NCI-H510A (cell line): ENCODE results near the gene R3HDM2.
A peak's percentile ranks its signal among the peaks of the same experiment; 100 is the strongest.

ENCODE experiments used
- DNase-seq: peaks from one replicate; lab custom pipeline; 2025; lab: John Stamatoyannopoulos, UW

Gene R3HDM2

DNA sequence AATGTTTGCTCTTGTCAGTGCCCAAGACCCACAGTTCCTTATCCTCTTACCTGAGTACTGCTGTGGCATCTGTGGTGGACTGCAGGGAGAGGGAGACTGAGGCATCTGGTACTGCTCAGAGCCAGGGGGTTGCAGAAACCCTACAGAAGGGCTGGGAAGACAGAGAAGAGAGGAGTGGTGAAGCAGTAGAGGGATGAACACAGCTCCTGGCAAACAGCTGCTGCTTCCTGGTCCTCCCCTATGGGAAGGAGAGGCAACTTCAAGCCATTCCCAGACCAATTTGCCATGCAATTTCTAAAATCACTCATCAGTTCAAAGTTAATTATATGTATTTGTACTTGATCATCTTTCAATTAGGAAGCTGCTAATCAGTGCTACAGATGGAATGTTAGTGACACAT lies 164.2 kb downstream of the R3HDM2 start:
- DNase-seq = no peak

DNA sequence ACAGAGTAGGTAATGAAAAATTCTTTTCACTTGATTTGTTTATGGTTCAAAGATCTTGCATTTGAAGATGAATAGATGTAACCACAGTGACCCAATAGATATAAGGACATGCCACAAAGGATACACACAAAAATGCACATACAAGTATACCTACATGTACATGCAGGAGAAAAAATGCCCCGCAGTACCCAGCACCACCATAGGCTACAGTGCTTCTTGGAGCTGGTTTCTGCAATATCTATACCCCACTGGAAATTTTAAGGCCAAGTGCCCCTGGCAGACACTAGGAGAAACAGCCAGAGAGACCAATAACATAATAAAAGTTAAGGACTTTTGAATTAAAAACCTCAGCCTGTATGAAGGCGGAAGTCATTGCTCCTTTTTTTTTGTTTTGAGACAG lies 167.7 kb downstream of the R3HDM2 start:
- no peak for DNase-seq

DNA sequence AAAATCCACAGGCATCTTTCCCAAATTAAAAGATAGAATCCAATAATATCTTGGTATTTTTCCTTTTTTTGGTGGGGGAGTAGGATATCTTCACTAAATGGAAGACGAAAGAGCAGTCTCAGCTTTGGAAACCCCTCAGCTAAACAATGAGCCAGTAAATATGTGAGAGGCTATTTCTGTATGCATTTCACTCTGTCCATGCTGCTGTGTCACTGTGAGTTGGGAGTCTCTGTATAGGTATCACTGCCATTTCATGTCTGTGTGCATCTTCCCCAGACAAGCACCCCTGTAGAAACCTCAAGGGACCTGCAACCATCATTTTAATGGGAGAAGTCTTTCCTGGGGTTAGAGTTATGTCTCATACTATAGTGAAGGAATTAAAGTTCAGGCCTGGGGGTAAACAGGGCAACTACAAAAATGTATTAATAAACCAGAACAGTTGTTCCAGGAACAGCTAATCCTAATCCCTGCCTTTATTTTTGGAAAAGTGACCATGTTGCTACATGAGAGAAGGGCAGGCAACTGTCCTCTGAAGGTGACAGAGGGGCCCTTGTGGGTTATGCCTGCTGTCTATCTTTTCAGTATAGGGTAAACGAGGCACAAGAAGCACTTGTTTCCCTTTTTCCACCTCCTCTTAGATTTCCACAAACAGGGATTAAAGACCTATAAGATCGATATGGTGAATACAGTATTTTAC lies 168.6 kb downstream of the R3HDM2 start:
- no peak for DNase-seq

DNA sequence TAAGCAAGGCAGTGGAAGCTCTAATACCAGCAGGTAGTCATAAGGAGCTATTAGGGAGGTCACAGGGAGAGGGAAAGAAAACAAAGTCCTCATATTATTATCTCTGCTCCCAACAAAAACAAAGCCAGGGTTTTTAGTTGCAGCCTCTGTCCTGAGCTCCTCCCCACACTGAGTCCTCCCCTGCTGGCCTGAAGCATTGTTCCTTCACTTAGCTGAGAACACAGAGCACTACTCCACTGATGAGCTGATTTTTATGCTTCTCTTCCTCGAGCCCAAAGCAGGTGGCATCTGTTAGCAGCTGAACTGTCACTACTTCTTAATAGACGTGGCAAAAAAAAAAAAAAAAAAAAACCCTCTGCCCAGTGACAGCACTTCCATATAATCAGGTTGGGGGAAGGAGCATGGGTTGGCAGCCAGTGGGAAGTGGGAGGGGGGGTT lies 169.4 kb downstream of the R3HDM2 start:
- no peak for DNase-seq

DNA sequence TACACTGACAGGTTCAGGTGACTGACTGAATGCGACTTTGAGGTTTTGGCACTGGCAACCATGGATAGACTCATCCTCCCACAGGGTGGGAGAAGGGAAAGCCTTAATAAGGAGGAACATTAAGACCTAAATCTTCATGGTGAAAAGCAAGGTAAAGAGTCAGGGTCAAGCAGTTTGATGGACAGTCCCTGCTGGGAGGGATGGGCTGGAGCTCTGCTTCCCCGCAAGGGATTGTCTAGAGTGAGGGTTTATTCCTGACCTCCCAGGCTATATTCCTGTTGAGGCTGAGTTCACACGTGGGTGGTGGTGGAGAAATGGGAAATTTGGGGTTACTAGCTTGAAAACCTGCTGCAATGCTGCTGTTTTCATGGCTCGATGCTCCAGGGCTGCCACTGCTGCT lies 170.5 kb downstream of the R3HDM2 start:
- DNase-seq = no peak

DNA sequence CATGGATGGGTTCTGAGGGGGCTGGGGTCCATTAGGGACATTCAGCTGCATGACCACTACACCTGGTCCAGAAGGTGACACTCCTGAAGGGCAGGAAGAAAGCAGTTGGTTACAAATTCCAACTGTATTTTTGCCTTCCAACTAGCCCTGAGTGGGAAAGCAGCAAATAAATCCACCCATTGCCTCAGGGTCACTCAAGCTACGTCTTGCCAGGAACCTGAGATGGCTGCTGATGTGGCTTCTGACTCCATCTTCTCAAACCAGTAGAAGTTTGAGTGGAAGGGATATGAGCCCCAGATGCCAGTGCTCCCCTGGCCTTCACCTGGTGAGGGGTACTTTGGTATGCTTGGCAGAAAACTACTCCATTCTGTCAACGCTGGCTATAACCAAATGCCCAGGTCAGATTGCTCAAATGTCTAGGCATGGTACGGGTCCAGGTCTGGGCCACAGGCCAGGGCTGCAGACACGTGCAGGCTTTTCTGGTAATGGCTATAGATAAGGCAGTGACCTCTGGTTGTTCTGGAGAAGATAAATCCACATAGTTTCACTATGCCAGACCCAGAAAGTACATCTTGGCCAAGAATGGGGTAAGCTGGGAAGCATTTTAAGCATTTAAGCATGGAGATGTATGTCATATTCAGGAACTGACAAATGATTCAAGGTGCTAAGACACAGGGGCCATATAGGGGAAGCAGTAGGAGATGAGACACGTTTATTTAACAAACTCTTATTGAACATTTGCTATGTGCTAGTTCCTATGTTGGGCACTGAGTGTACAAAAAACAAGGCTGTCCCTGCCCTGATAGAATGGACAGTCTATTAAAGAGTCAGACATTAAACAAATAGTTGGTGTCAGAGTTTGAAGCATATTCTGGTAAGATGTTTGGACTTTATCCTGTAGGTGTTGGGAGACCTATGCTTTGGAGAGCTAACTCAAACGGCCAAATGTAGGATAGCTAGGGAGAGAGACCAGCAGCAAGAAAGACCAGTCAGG lies 171.6 kb downstream of the R3HDM2 start:
- no peak for DNase-seq

DNA sequence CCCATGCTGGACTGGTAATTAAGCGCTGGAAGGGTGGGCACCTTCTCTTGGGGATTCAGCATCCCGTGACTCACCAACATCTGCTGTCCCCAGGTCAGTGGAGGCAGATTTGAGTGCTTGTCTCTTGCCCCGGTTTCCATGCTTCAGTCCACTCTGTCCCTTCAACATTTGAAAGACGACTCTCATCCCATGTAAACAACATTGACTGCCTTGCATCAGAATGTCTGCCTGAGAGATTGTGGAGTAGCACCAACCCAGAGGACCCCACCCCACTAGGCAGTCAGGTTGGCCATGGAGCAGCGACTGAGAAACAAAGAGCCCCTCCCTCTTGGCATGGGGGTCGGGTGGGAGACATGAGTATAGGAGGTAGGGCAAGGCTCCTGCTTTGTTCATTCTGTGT lies 174.9 kb downstream of the R3HDM2 start:
- DNase-seq = no peak

DNA sequence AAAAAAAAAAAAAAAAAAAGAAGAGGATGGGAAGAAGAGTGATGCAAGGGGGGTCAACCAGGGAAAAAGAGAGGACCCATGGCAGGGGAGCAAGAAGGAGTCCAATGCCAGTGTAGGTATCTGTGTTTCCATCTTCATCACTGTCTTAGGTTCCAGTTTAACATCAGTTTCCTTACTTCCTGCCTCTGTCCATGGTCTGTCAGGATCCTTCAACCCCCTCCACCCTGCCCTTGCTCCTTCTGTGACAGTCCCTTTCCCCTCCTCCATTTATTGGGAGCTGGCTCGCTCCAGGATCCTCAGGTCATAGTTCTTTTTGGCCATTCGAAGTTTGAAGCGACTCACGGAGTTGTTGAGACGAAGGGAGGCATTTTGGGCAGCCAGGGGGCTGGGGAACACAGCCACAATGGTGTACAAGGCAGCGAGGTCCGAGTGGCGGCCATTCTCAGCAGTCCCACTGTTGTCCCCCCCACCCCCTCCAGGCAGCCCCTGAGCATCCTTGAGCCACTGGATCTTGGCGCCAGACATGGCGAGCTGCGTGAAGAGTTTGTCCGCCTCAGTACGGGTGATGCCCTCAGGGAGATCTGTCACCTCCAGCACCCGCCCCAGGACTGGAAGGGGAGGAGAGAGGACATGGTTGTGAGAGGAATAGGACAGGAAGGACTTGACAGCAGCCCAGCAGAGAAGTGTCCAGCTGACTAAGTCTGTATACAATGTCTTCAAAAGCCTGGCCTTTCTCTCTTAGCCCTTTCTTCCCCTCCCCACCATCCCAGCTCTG lies 176.2 kb downstream of the R3HDM2 start:
- DNase-seq = no peak

DNA sequence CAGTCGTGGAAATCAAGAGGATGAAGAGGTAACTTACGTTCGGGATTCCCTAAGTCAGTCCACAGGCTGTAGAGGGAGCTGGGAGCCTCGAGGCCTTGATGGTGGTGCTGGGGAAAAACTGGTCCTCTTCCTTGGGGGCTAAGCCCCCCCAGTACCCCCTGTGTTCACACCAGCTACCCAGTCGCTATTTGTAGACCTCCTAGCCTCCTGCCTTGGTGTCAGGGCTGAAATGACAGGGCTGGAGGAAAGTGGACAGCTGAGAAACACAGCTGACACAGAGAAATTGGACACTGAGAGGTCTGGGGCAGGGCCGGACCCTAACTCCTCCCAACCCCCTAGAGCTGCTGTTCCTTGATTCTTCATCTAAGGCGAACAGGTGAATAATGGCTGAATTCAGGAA lies 179.9 kb downstream of the R3HDM2 start, which contains the start of gene STAC3:
Gene STAC3, minus strand, starts transcription at position 232 of the 400 bp plus-strand sequence. CDS start 1,551 bp downstream, outside the sequence.
- DNase-seq = no peak

DNA sequence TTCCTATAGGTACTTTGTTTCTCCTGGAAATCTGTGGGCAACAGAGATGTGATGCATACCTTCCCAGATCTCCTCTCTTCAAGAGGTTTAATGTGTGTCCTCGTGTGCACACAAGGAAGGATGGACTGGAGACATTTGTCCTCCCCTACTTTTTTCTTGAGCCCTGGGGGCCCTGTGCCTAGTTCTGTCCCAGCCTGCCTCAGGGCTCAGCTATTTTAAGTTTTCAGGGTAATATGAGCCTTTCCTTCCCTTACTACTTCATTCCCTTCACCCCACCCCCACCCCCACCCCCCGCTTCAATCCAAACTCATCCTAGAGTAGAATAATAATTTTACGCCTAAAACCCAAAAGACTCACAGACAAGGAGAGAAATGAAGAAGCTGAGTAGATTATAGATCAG lies 180.3 kb downstream of the R3HDM2 start:
- DNase-seq = no peak

DNA sequence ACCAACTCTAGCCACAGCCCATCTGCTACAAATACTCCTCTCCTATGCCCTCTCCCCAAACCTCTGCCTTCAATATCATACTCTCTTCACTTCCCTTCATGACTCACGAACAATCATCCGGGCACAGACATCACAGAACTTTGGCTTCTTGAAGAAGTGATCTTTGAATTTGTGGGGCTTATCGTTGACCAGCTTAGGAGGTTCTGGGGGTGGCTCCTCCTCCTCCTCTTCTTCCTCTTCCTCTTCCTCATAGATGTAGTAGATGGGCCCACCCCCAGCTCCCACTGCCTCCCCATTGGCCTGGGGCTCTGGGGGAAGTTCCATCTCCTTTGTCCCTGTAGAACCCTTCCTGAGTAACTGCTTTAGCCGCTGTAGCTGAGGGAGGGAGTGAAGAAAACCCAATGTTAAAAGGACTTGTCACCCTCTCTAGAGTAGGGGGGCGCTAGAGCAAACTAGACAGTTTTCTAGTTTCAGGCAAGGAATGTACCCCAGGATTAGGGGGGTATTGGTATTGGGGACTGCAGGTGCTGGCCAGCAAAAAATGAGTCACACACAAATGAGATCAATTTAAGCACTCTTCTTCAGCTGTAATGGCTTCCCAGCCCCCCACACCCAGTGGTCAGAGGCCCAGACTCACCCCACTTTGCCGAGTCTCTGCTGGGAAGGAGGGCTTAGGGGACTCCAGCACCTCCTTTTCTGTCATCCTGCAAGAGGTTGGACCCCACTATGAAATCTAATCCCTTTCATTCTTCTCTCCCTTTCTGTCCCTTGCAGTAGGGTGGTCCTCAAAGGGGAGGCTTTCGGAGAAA lies 181.7 kb downstream of the R3HDM2 start:
- no peak for DNase-seq

DNA sequence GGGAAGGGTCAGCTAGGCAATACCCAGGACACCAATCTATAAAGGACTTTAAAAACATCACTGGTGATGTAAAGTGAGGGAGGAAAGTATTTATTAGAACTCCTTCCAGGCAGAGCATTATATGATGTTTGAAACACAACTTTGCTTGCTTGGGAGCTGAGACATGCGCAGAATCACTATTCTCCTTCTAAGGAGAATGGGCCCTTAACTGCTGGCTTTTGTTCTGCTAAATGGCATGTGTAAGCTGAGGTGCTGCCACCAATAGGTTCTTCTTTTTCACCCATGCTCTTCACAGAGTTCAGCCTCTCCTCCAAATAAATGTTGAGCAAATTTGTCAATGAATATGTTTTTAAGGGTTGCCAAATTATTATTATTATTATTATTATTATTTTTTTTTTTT lies 183.8 kb downstream of the R3HDM2 start:
- no peak for DNase-seq

DNA sequence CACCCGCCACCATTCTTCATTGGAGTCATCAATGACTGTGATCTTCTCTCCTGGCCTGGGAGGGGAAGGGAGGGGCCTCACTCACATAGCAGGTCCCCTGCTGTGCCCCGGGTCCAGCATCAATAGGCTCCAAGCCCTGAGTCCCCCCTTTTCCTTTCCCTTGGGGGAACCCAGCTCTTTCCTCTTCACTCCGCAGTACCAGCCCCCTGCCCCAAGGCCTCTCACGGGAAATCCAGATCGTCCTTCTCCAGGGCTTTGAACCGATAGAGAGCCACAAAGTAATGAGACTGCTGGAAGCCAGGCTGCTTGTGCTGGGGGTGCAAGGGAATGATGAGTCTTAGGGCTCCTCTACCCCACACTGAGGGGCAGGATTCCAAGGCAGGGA lies 186.5 kb downstream of the R3HDM2 start:
- DNase-seq = no peak

DNA sequence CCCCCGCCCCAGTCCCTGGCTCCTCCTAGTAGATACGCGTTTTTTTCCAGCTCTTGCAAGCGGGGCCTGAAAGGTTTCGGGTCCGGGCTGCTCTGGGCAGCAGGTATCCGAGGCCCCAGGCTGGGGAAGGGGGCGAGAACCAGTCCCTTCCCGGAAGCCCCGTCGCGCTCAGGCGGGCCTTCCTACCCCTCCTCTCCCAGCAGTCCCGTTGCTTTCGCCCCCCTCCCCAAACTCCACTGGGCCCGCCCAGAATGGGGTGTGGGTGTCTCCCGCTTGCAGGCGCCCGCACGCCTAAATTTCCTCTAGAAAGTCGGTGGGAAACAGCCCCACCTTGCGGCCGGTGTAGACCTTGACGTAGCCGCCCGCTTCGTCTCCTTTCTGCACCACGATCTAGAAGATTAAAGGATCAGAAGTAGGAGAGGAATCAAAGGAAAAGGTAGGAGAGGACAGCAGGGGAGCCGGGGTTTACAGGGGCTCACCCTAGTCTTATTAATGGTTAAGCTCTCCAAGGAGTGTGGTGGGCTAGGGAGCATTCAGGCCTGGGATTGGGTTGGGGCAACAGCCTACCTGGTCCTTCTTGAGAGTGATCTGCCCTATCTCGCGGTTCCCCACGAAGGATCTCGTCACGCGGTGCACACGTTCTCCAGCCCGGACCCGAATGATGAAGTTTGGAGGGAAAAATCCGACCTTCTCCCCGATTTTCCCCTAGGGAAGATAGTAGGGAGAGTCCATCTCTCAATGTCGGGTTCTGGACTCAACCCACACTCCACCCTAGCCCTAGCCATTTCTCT lies 187.1 kb downstream of the R3HDM2 start:
- DNase-seq = peak; percentile 73

DNA sequence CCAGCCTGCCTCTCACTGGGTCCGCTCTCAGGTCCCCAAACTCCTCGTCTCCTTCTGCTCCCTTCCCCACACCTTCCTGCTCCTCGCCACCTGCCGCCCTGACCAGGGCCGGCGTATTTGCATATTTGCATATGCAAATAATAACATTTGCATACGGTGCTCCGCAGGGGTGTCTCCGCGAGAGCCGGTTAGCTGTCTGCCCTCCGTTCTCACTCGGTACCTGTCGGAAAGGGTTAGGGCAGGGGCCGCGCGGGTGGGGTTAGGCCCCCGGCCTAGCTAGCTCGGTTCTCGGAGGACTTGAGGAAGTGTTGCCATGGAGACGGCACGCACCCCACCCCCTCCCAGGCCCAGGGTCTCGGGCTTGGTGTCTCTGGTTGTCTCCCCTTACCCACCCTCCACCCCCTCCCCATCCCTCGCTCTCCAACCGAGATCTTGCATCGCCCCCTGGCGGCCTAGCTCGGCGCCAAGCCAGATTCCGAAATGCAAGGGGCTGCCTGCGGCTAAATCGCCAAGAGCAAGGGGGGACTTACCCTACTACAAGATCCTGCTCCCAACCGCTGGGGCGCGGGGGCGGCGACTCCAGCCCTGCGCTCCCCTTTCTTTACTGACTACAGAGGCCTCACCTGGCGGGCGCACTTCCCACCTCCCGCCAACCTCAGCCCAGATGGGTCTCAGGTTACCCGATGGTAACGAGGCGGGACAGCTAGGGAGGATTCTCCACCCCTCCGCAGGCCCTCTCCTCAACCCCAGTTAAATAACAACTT lies 188.0 kb downstream of the R3HDM2 start:
- DNase-seq = peak; percentile 77

DNA sequence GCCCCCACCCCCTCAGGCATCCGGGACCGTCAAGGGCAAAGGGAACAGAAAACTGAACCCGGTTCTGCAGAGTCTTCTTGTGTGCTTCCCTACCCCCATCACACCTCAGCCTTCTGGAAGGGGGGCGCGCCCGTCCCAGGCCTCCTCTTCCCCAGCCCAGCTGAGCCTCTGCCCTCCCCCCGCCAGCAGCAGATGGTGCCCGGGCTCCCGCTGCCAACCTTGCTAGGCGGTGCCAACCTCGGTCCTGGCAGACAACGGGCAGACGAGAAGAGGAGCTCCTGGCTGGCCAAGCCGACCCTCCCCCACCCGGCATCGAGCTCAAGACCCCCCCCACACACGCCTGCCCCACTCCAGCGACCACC lies 188.5 kb downstream of the R3HDM2 start:
- peak; percentile 62 for DNase-seq

DNA sequence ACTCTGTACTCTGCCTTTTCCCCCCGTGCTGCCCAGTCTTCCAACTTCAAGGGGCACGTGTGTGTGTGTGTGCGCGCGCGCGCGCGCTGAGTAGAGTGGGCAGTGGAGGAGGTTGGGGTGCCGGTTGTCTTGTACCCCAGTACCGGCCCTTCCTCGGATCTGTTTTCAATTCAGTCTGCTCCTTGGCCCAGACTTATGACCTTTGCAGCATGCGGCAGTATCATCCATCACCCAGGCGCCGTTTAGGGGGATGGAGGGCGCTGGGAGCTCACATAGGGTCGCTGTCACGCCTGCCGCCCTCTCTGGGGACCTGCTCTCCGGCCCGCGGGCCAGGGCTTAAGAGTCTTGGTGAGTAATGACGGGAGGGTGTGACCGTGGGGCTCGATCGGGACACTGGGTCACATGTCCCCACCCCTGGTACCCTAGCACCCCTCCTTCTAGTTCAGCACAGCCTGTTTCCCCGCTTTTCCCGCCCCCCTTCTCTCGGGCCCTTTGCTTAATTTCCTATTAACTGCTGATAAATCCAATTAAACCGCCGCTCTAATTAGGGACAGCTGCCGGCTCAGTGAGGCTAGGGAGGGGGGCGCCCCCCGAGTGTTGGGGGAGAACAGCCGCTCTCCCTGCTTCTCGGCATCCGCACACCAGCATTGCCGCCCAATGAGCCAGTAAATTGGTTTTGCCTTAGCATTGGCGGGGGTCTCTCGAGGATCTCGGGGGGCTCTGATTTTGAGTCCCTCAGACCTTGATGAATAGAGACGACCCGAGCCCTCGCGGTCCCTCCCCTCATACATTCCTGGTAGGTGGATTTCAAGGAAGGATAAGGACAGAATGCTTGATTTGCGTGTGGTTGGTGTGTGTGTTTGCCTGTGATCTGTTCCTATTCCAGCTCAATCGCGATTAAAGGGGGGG lies 189.2 kb downstream of the R3HDM2 start:
- no peak for DNase-seq

DNA sequence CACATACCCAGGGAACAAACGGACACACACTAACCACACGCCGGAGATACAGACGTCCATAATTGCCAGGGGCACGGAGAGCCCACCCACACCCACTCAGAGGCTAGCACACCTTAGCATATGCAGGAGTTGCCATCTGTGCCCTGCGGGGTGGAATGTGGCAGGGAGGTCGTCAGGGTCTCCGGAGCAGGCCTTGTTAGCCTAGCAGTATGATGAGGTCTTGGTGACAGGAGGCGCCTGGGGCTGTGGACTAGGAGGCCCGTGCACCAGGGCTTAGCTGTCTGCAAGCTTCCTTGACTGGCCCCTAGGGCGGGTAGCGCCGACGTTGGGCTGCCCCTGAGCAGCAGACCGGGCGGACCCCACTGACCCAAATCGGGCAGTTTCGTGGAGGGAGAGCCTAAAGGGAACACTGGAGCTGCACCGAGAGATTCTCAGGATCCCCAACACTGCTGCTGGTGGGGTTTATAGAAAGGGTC lies 189.9 kb downstream of the R3HDM2 start:
- no peak for DNase-seq
